Stimulated activated naive CD8-positive, alpha-beta T cell treated with anti-CD3 and anti-CD28 coated beads, Interleukin-15, amount 100 ng/mL, for 72 hours (primary cell): ENCODE data around the gene KIAA1958.
"Not testable (repeated sequence)": the region's sequence is repeated elsewhere in the genome, so short reads cannot be mapped to it uniquely, and the experiment has no call there.

Source experiments
- ATAC-seq: fragments of 150-1000 bp; cut with Tn5 transposase; 2 replicates; pipeline ENCODE4 v1.10.0; 2021; ENCODE audit warnings: mild to moderate bottlenecking, moderate library complexity
- DNase-seq, 2 donors: peaks; one replicate each; pipeline ENCODE4 v3.0.0; 2021 to 2022
- H3K27ac Mint-ChIP-seq, 2 donors: one replicate each; pipeline ENCODE4 v1.8.0; 2022; ENCODE audit warnings: mild to moderate bottlenecking in 2 of 2, mixed read lengths in 2 of 2, moderate library complexity in 2 of 2
- H3K27me3 Mint-ChIP-seq: one replicate; pipeline ENCODE4 v1.8.0; 2022; ENCODE audit warnings: mixed read lengths
- H3K4me1 Mint-ChIP-seq: one replicate; pipeline ENCODE4 v1.8.0; 2022; ENCODE audit warnings: mild to moderate bottlenecking, mixed read lengths
- H3K4me3 Mint-ChIP-seq, 2 donors: one replicate each; pipeline ENCODE4 v1.8.0; 2022; ENCODE audit warnings: mild to moderate bottlenecking in 2 of 2, mixed read lengths in 2 of 2, moderate library complexity in 1 of 2
- H3K9me3 Mint-ChIP-seq, 2 donors: one replicate each; pipeline ENCODE4 v1.8.0; 2022; ENCODE audit warnings: mixed read lengths in 2 of 2

Gene KIAA1958

GRCh38 chr9:112581469-112582176, 95.0 kb downstream of the KIAA1958 start:
- H3K27me3 Mint-ChIP-seq, result no peaks in the 10 kb centered on the region
- no peaks in the 10 kb centered on the region for H3K4me1 Mint-ChIP-seq
- no peaks in the 10 kb centered on the region for H3K9me3 Mint-ChIP-seq
- no peak for ATAC-seq
- H3K27ac Mint-ChIP-seq, result no peak overlapping the region
- no peak for DNase-seq
- no peak overlapping the region for H3K4me3 Mint-ChIP-seq

GRCh38 chr9:112582371-112583262, 96.0 kb downstream of the KIAA1958 start:
- no peak for DNase-seq
- Mint-ChIP-seq H3K27ac (no peak overlapping the region), H3K9me3 (no peaks in the 10 kb centered on the region), H3K4me1 (no peaks in the 10 kb centered on the region), H3K4me3 (no peak overlapping the region), H3K27me3 (no peaks in the 10 kb centered on the region)
- no peak for ATAC-seq

DNA sequence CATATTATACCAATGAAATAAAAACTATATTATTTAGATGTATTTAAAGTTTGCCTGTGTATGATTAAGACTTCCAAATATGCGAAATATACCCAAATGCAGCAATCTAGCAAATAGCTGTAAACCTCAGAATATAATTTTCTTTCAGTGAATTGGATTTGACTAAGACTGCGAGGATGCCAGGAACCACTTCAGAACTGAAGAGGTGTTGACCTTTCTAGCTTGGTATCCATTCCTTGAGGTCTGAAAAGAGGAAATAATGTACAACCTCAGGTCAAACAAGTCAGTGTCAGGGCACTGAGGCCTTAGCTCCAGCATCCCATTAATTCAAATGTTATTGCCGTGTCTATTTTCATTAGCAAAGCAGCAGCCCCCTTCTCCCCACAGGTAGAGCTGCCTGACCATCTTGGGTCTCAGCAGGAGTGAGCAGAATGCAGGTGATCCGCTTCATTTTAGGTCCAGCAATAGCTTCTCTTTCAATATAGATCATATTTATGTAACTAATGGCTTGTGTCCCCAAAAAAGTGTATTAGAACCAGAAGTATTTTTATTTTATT, 100.0 kb downstream of the KIAA1958 start:
- no peak for DNase-seq
- no peaks in the 10 kb centered on the region for H3K9me3 Mint-ChIP-seq
- H3K4me1 Mint-ChIP-seq, result no peaks in the 10 kb centered on the region
- no peak for ATAC-seq
- no peak overlapping the region for H3K27ac Mint-ChIP-seq
- no peak overlapping the region for H3K4me3 Mint-ChIP-seq
- no peaks in the 10 kb centered on the region for H3K27me3 Mint-ChIP-seq

- DNase-seq, H3K4me1 Mint-ChIP-seq, H3K4me3 Mint-ChIP-seq, H3K27me3 Mint-ChIP-seq, ATAC-seq, H3K9me3 Mint-ChIP-seq: not testable (repeated sequence)
- H3K27ac Mint-ChIP-seq, result peak overlapping the region in 1 of 2 donors; percentile 1
These were observed 105.2 kb downstream of the KIAA1958 start for GRCh38 chr9:112591875-112592274.

GRCh38 chr9:112599732-112600131, 113.1 kb downstream of the KIAA1958 start:
- ATAC-seq (no peak), DNase-seq (no peak)
- H3K27ac Mint-ChIP-seq, result no peak overlapping the region
- H3K4me3 Mint-ChIP-seq, result no peak overlapping the region
- no peaks in the 10 kb centered on the region for H3K27me3 Mint-ChIP-seq
- no peaks in the 10 kb centered on the region for H3K4me1 Mint-ChIP-seq
- H3K9me3 Mint-ChIP-seq, result no peaks in the 10 kb centered on the region

DNA sequence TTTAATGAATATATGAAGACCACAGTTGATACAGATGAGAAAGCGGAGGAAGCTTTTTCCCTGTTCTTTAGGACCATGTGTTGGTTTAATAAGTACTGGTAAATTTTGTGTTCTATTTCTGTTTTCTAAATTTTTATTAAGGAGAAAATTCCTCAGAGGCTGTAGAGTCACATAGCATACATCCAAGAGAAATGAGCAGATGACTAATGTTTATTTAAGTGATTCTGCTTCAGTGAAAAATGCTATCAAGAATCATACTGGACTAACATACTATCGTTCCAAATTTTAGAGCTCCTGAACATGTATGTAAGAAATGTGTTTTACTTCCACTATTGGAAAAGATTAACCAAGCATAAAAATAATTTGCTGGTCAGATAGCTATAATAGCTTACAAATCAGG, 115.0 kb downstream of the KIAA1958 start:
- no peak for DNase-seq
- ATAC-seq, result no peak
- Mint-ChIP-seq H3K27ac (no peak overlapping the region), H3K27me3 (no peaks in the 10 kb centered on the region), H3K9me3 (no peaks in the 10 kb centered on the region), H3K4me3 (no peak overlapping the region), H3K4me1 (peaks cover 14% of the 10 kb centered on the region)

DNA sequence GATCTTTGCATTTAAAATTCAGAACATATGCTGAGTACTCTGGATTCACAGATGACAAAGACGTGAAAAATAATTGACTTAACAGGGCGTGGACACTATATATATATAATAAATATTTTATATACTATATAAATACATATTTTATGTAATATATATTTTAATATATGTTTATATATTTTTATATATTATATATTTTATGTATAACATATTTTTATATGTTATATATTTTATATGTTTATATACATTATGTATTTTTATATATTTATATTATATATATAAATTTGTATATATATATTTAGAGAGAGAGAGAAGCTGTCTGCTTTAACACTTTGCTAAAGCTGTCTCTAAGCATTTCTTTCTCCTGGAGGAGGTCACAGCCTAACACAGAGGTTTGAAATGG, 118.2 kb downstream of the KIAA1958 start:
- H3K4me3 Mint-ChIP-seq, result no peak overlapping the region
- H3K4me1 Mint-ChIP-seq, result peaks cover 14% of the 10 kb centered on the region
- ATAC-seq, result no peak
- no peak overlapping the region for H3K27ac Mint-ChIP-seq
- no peaks in the 10 kb centered on the region for H3K27me3 Mint-ChIP-seq
- no peaks in the 10 kb centered on the region for H3K9me3 Mint-ChIP-seq
- no peak for DNase-seq

DNA sequence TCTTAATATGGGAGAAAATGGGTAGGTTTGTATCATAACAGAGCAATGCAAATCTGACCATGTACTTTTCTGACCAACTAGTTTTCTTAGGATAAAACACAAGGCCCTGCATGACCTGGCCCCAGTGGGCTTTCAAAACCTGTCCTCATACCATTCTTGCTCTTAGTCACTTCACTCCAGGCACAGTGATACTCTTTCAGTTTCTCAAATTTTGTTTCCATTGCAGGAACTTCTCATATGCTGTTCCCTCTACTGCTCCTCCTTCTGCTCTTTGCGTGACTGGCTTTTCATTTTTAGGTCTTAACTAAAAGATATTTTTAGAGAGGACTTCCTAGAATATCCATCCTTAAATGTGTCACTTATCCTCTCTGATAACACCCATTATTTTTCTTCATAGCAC, 118.9 kb downstream of the KIAA1958 start:
- Mint-ChIP-seq H3K4me1 (peaks cover 14% of the 10 kb centered on the region), H3K4me3 (peak overlapping the region in 1 of 2 donors; percentile 4), H3K9me3 (no peaks in the 10 kb centered on the region), H3K27me3 (no peaks in the 10 kb centered on the region), H3K27ac (peak overlapping the region in 1 of 2 donors; percentile 69)
- peak; percentile 87 for ATAC-seq
- no peak for DNase-seq

GRCh38 chr9:112605963-112606699, 119.5 kb downstream of the KIAA1958 start:
- no peak overlapping the region for H3K27ac Mint-ChIP-seq
- DNase-seq (no peak), ATAC-seq (no peak)
- no peaks in the 10 kb centered on the region for H3K9me3 Mint-ChIP-seq
- H3K4me3 Mint-ChIP-seq, result peak overlapping the region in 1 of 2 donors; percentile 4
- H3K4me1 Mint-ChIP-seq, result peaks cover 14% of the 10 kb centered on the region
- no peaks in the 10 kb centered on the region for H3K27me3 Mint-ChIP-seq

GRCh38 chr9:112608851-112609250, 122.2 kb downstream of the KIAA1958 start:
- Mint-ChIP-seq H3K9me3 (no peaks in the 10 kb centered on the region), H3K4me3 (no peak overlapping the region), H3K27me3 (no peaks in the 10 kb centered on the region), H3K4me1 (peaks cover 14% of the 10 kb centered on the region), H3K27ac (no peak overlapping the region)
- DNase-seq (no peak), ATAC-seq (no peak)

DNA sequence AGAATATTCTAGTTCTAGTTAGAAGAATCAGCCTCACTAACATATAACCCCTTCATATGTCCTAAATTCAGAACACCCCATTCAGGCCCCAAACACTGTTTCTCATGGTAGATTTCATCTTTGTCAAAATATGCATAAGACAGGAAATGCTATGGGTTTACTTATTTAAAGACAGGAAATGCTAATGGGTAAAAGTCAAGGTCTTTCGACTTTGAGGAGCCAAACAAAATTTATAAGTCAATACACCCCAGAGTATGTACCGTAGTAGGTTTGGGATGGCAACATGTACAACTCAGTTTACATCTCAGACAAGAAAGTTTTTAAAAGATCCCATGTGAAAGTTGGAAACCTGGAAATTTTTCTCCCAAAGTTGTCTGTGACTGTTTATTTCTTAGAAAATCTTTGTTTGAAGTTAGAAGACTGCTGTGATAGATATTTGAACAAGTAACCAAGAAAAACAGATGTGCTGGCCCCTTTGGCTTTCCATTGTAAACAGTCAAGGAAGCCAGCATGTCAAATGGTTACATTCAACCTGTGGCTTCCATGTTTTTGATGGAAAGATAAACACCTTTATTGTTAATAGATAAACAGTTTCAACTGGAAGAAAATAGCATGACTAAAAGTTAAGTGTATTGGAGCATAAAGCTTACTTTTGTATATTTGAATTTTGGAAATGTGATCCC, 129.1 kb downstream of the KIAA1958 start:
- no peak overlapping the region for H3K27ac Mint-ChIP-seq
- no peaks in the 10 kb centered on the region for H3K9me3 Mint-ChIP-seq
- no peak for DNase-seq
- ATAC-seq, result no peak
- no peaks in the 10 kb centered on the region for H3K27me3 Mint-ChIP-seq
- no peaks in the 10 kb centered on the region for H3K4me1 Mint-ChIP-seq
- H3K4me3 Mint-ChIP-seq, result no peak overlapping the region

DNA sequence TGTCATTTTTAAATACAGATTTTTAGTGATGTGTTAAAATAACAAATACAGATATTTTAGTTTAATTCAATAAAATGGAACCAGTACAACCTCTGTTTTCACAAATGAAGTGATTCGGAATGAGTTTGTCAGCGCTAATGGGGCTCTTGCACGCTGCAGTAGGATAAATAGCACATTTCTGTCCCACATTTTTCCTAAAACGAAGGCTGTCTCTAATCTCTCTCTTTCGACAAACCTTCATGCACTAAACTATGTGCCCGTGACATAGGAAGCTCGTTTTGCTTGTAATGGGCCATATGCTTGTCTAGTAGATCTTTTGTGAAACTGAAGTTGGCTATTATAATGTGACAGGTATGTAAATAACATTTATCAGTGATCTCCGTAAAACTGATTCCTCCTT, 130.7 kb downstream of the KIAA1958 start:
- H3K9me3 Mint-ChIP-seq, result no peaks in the 10 kb centered on the region
- no peak for DNase-seq
- no peaks in the 10 kb centered on the region for H3K4me1 Mint-ChIP-seq
- no peak for ATAC-seq
- H3K4me3 Mint-ChIP-seq, result no peak overlapping the region
- no peaks in the 10 kb centered on the region for H3K27me3 Mint-ChIP-seq
- no peak overlapping the region for H3K27ac Mint-ChIP-seq

DNA sequence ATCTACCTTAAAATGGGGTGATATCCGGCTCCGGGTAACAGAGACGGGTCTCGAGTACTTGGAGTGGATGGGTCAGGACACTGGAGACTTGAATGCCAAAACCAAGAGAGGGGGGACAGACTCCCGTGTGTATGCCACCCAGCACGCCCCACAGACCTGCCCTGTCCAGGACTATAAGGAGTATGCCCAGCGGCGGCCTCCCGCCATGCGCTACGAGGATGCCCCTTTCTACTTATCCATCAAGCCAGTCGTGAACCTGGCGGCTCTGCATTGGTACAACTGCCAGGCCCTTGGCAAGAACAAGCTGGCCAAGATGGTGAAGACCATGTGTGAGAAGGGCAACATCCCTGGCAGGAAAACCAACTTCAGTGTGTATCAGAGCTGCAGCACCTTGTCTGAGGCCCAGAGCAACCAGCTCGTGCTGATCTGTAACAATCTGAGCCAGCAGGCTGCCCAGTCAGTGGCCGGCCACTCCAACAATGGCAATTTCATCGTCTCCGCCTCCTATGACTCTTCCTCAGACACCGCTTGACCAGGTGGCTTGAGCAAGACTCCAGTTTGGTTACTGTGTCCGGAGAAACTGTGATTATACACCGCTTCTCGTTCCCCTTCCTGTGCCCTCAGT, 131.9 kb downstream of the KIAA1958 start:
- Mint-ChIP-seq H3K4me3 (no peak overlapping the region), H3K27me3 (no peaks in the 10 kb centered on the region), H3K27ac (no peak overlapping the region), H3K9me3 (no peaks in the 10 kb centered on the region), H3K4me1 (no peaks in the 10 kb centered on the region)
- no peak for DNase-seq
- no peak for ATAC-seq

GRCh38 chr9:112620388-112620787, 133.8 kb downstream of the KIAA1958 start:
- Mint-ChIP-seq H3K4me3 (no peak overlapping the region), H3K27ac (no peak overlapping the region), H3K27me3 (no peaks in the 10 kb centered on the region), H3K9me3 (no peaks in the 10 kb centered on the region), H3K4me1 (no peaks in the 10 kb centered on the region)
- ATAC-seq (no peak), DNase-seq (no peak)
